ENCODE results near the gene SIRT6. TPM values are rescaled to one million over a fixed set of nuclear protein-coding genes. Genes with fewer than 3 reads are reported as not detected.

SIRT6 gene
- total and polyA plus RNA-seq, 9 of the 15 experiments (the other 6 are each of a cell fraction or from before 2014, with no cell fraction given): 1.4 to 41.1 (median 10.2) TPM

- TF ChIP-seq RBBP5 (IDR thresholded peaks at IDR 0.05; ENCODE audit: borderline replicate concordance, insufficient read depth, low read length, poor library complexity, severe bottlenecking): peak; percentile 81
- no peak for TF ChIP-seq ZNF217 (CRISPR knock-in tag; IDR thresholded peaks at IDR 0.05)
- peak; percentile 25; the same call in 1 of the 2 replicates for TF ChIP-seq RNF2 (IDR thresholded peaks at IDR 0.05)
- no peak for TF ChIP-seq ZBTB49 (CRISPR knock-in tag; IDR thresholded peaks at IDR 0.05; ENCODE audit: borderline replicate concordance)
- TF ChIP-seq ARID3B (CRISPR knock-in tag; IDR thresholded peaks at IDR 0.05; ENCODE audit: borderline replicate concordance): no peak
- no peak for TF ChIP-seq HDGF (IDR thresholded peaks at IDR 0.05)
- TF ChIP-seq ESRRA (IDR thresholded peaks at IDR 0.05; ENCODE audit: borderline replicate concordance, low read depth): peak; percentile 72; the same call in 1 of the 2 replicates
- TF ChIP-seq TCF3 (CRISPR knock-in tag; IDR thresholded peaks at IDR 0.05): no peak
- peak; percentile 71 for TF ChIP-seq ARID4B (CRISPR knock-in tag; IDR thresholded peaks at IDR 0.05)
- TF ChIP-seq E2F5 (CRISPR knock-in tag; IDR thresholded peaks at IDR 0.05): no peak
- no peak for TF ChIP-seq NBN (IDR thresholded peaks at IDR 0.05; ENCODE audit: low read depth)
- TF ChIP-seq ETV6 (IDR thresholded peaks at IDR 0.05; ENCODE audit: borderline replicate concordance in 1 of 2, low read depth in 2 of 2, low read length in 1 of 2): peak in 1 of 2 experiments; percentile 77; a peak in 1 of 4 replicates
- 0 out of 2 replicates have a peak, but pooled peaks have one; percentile 8 for TF ChIP-seq ETV6 (CRISPR knock-in tag; IDR thresholded peaks at IDR 0.05; ENCODE audit: borderline replicate concordance)
- TF ChIP-seq ZKSCAN1 (IDR thresholded peaks at IDR 0.05; ENCODE audit: low read depth, low read length): peak; percentile 97
- peak; percentile 64; the same call in 1 of the 2 replicates for TF ChIP-seq SMAD4 (CRISPR knock-in tag; conservative IDR thresholded peaks at IDR 0.05)
- TF ChIP-seq MXD1 (CRISPR knock-in tag; IDR thresholded peaks at IDR 0.05; ENCODE audit: borderline replicate concordance, poor library complexity, severe bottlenecking): no peak
- TF ChIP-seq ZNF707 (CRISPR knock-in tag; conservative IDR thresholded peaks at IDR 0.05): no peak
Observed at GRCh38 chr19:4182084-4182810, at the start of gene SIRT6, which contains the start of gene ANKRD24 (continued).

Measured in K562 (cell line).